H1 (cell line): ENCODE data around the gene GRIA4. TPM values are rescaled to one million over a fixed set of nuclear protein-coding genes. Genes with fewer than 3 reads are reported as not detected.

Source experiments
- POU5F1 ChIP-seq: IDR thresholded peaks from 2 replicates; pipeline ENCODE4 v1.6.1; 2011; ENCODE audit warnings: low read depth, mild to moderate bottlenecking, low read length, moderate library complexity
- TAF7 ChIP-seq: optimal IDR thresholded peaks from 2 replicates; pipeline ENCODE3; 2011; ENCODE audit warnings: low read depth, mild to moderate bottlenecking, inconsistent platforms, low read length, moderate library complexity, borderline replicate concordance
- polyA plus RNA-seq, 7 experiments: library from polyadenylated mRNA; depleted of rRNA in 3 of 7; stranded (reverse) in 5 of 7; unstranded in 2 of 7; fragments of >200 nt in 5 of 7; fragments of 200-250 nt in 2 of 7; gene quantifications; 1 replicate in 5 of 7; 2 replicates in 1 of 7; 4 replicates in 1 of 7; pipeline versions ENCODE4 v1.2.1 to v1.2.3, GENCODE V29; 2011 to 2013; ENCODE audit warnings: missing spikeins in 2 of 7, mixed read lengths in 2 of 7
- total RNA-seq: library from RNA; stranded (reverse); fragmentation: NEBNext Ultra II Directional; extraction: Animal tissue kit (Norgen Biotek cat#: 25700); gene quantifications from 2 replicates; pipeline ENCODE4 v1.2.1, GENCODE V29; 2021
- TF ChIP-seq, protein P1 (sequence below): IDR thresholded peaks from 2 replicates; pipeline ENCODE4 v1.6.1; 2012; ENCODE audit warnings: low read length, inconsistent platforms

The GRIA4 gene
- total and polyA plus RNA-seq, 2 of the 8 experiments (the other 6 are each of a cell fraction or from before 2014, with no cell fraction given): 12.5 to 21.8 TPM

DNA sequence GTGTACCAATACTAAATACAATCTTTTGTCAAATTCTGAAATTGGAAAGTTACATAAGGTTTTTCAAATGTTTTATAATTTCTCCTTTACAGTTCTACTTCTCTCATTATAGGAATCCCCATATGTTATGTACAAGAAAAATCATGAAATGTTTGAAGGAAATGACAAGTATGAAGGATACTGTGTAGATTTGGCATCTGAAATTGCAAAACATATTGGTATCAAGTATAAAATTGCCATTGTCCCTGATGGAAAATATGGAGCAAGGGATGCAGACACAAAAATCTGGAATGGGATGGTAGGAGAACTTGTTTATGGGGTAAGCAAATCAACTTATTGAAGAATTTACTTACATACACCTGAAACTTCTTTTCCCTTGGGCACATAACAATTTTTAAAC is 308.7 kb downstream of the GRIA4 start (continued):
- TF ChIP-seq, protein P1, sequence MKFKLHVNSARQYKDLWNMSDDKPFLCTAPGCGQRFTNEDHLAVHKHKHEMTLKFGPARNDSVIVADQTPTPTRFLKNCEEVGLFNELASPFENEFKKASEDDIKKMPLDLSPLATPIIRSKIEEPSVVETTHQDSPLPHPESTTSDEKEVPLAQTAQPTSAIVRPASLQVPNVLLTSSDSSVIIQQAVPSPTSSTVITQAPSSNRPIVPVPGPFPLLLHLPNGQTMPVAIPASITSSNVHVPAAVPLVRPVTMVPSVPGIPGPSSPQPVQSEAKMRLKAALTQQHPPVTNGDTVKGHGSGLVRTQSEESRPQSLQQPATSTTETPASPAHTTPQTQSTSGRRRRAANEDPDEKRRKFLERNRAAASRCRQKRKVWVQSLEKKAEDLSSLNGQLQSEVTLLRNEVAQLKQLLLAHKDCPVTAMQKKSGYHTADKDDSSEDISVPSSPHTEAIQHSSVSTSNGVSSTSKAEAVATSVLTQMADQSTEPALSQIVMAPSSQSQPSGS: no peak
- no peak for TF ChIP-seq POU5F1
- no peak for TF ChIP-seq TAF7
